CD8-positive, alpha-beta memory T cell (primary cell): ENCODE results near the gene ZNF710. TPM values are rescaled to one million over a fixed set of nuclear protein-coding genes. Genes with fewer than 3 reads are reported as not detected.
"Not testable (repeated sequence)": the region's sequence is repeated elsewhere in the genome, so short reads cannot be mapped to it uniquely, and the experiment has no call there.

ENCODE experiments used
- CTCF ChIA-PET: fragments of 350-600 bp; sonication (Branson Sonifier 250); formaldehyde crosslinking; loops from one replicate; lab custom pipeline; 2021; ENCODE audit warnings: antibody characterized with exemption; lab: Charles Lee
- POLR2A ChIA-PET: fragments of 350-600 bp; sonication (Branson Sonifier 250); formaldehyde crosslinking; loops from one replicate; lab custom pipeline; 2021; ENCODE audit warnings: antibody characterized with exemption; lab: Charles Lee
- DNase-seq, 5 donors: peaks; one replicate each; pipeline versions ENCODE4 v3.0.0 to v3.0.0-alpha.2; 2020 to 2022; ENCODE audit warnings: mixed read lengths in 1 of 5
- H3K27ac ChIP-seq: one replicate; pipeline ENCODE4 v1.7.0; 2013; ENCODE audit warnings: low read depth, mild to moderate bottlenecking, low read length, moderate library complexity
- H3K27me3 ChIP-seq: 2 replicates; pipeline ENCODE4 v1.7.0; 2013; ENCODE audit warnings: low read length, mild to moderate bottlenecking; ENCODE audit not compliant: insufficient read depth, poor library complexity, severe bottlenecking
- H3K36me3 ChIP-seq: 2 replicates; pipeline ENCODE4 v1.7.0; 2013; ENCODE audit warnings: mild to moderate bottlenecking, low read length, moderate library complexity; ENCODE audit not compliant: insufficient read depth
- H3K4me1 ChIP-seq: 2 replicates; pipeline ENCODE4 v1.7.0; 2013; ENCODE audit warnings: mild to moderate bottlenecking, low read length, moderate library complexity; ENCODE audit not compliant: insufficient read depth
- H3K4me3 ChIP-seq: 2 replicates; pipeline ENCODE4 v1.7.0; 2013; ENCODE audit warnings: mild to moderate bottlenecking, low read length
- H3K9me3 ChIP-seq: 2 replicates; pipeline ENCODE4 v1.7.0; 2013; ENCODE audit warnings: mild to moderate bottlenecking, low read length
- H3K27ac Mint-ChIP-seq, 8 donors: one replicate each; pipeline ENCODE4 v1.8.0; 2020 to 2021; ENCODE audit warnings: mixed read lengths in 8 of 8, mild to moderate bottlenecking in 6 of 8, inconsistent platforms in 3 of 8, moderate library complexity in 3 of 8
- H3K27me3 Mint-ChIP-seq, 2 donors: one replicate each; pipeline ENCODE4 v1.8.0; 2020 to 2021; ENCODE audit warnings: mixed read lengths in 2 of 2, mild to moderate bottlenecking in 1 of 2, moderate library complexity in 1 of 2
- H3K36me3 Mint-ChIP-seq, 3 donors: one replicate each; pipeline ENCODE4 v1.8.0; 2020 to 2021; ENCODE audit warnings: mixed read lengths in 3 of 3, inconsistent platforms in 1 of 3, mild to moderate bottlenecking in 1 of 3
- H3K4me1 Mint-ChIP-seq, 3 donors: one replicate each; pipeline ENCODE4 v1.8.0; 2020 to 2021; ENCODE audit warnings: mixed read lengths in 3 of 3, inconsistent platforms in 1 of 3, mild to moderate bottlenecking in 1 of 3
- H3K4me3 Mint-ChIP-seq, 7 donors: one replicate each; pipeline ENCODE4 v1.8.0; 2020 to 2021; ENCODE audit warnings: mixed read lengths in 7 of 7, mild to moderate bottlenecking in 6 of 7, moderate library complexity in 4 of 7, inconsistent platforms in 2 of 7
- H3K9me3 Mint-ChIP-seq, 5 donors: one replicate each; pipeline ENCODE4 v1.8.0; 2020 to 2022; ENCODE audit warnings: mixed read lengths in 5 of 5, mild to moderate bottlenecking in 3 of 5, moderate library complexity in 2 of 5, inconsistent platforms in 1 of 5
- polyA plus RNA-seq: library from polyadenylated mRNA; unstranded; fragments of 300-500 nt; fragmentation: Illumina TruSeq; gene quantifications from one replicate; pipeline ENCODE4 v1.2.3, GENCODE V29; 2021
- total RNA-seq, 2 experiments: library from RNA; stranded (reverse); gene quantifications; one replicate each; pipeline ENCODE4 v1.2.3, GENCODE V29; 2021

ZNF710 gene
- total RNA-seq: 10 to 100 TPM; 13.2 TPM
- polyA plus RNA-seq: 2.6 TPM

GRCh38 chr15:90001062-90001682, at the start of gene ZNF710:
TSS of gene ZNF710 (plus strand) at chr15:90001324. CDS start at chr15:90067138, 65,814 bp downstream.
- CTCF ChIA-PET: interaction anchor here (1.4 to 1.5 kb wide), 2 partner anchors 13 to 15 kb away, joined by 4 read pairs; no protein-coding TSS in a partner anchor

GRCh38 chr15:89954541-89954940, 46.6 kb upstream of the ZNF710 start:
- Mint-ChIP-seq H3K27ac (no peak overlapping the region), H3K9me3 (no peaks in the 10 kb centered on the region), H3K4me1 (no peaks in the 10 kb centered on the region), H3K36me3 (no peaks in the 10 kb centered on the region), H3K4me3 (no peak overlapping the region), H3K27me3 (peaks cover 0 to 6% of the 10 kb centered on the region in 2 donors)
- Histone ChIP-seq H3K9me3 (no peaks in the 10 kb centered on the region), H3K4me1 (no peaks in the 10 kb centered on the region), H3K27ac (no peak overlapping the region), H3K4me3 (no peak overlapping the region), H3K36me3 (no peaks in the 10 kb centered on the region), H3K27me3 (no peaks in the 10 kb centered on the region)
- no peak for DNase-seq
- ChIA-PET CTCF (no interaction called here), POLR2A (no interaction called here)

More at GRCh38 chr15:90001062-90001682, at the start of gene ZNF710:
- H3K4me1 ChIP-seq: peaks cover 40% of the 10 kb centered on the region
- Mint-ChIP-seq H3K36me3 (peaks cover 0 to 11% (median 2%) of the 10 kb centered on the region in 3 donors), H3K27me3 (peaks cover 0 to 4% of the 10 kb centered on the region in 2 donors), H3K9me3 (peaks cover 0 to 2% (median 0%) of the 10 kb centered on the region in 5 donors), H3K4me1 (peaks cover 35 to 54% (median 49%) of the 10 kb centered on the region in 3 donors), H3K4me3 (peak within 1 kb of the TSS; percentile 95 to 99 (median 98)), H3K27ac (peak within 1 kb of the TSS; percentile 90 to 98 (median 96))
- no peaks in the 10 kb centered on the region for H3K36me3 ChIP-seq
- peak within 1 kb of the TSS; percentile 26 for H3K27ac ChIP-seq
- POLR2A ChIA-PET: interaction anchor here (1.0 to 1.1 kb wide), 2 partner anchors 45 to 931 kb away, joined by 3 to 5 read pairs; partner anchors contain the start of gene HDDC3
- no peaks in the 10 kb centered on the region for H3K27me3 ChIP-seq
- peak in 4 of 5 donors; percentile 13 to 57 (median 42) for DNase-seq
- H3K9me3 ChIP-seq: no peaks in the 10 kb centered on the region
- peak within 1 kb of the TSS; percentile 59 for H3K4me3 ChIP-seq

- H3K27ac Mint-ChIP-seq, H3K9me3 Mint-ChIP-seq, DNase-seq, H3K36me3 ChIP-seq, H3K27me3 ChIP-seq, H3K4me1 ChIP-seq, H3K9me3 ChIP-seq, H3K4me3 ChIP-seq, H3K27me3 Mint-ChIP-seq, H3K27ac ChIP-seq, H3K36me3 Mint-ChIP-seq, H3K4me1 Mint-ChIP-seq, POLR2A ChIA-PET, H3K4me3 Mint-ChIP-seq, CTCF ChIA-PET: not testable (repeated sequence)
Measured at GRCh38 chr15:89955449-89955998, 45.6 kb upstream of the ZNF710 start.

GRCh38 chr15:89958107-89958805, 42.9 kb upstream of the ZNF710 start:
- no peaks in the 10 kb centered on the region for H3K4me1 Mint-ChIP-seq

GRCh38 chr15:89963301-89964231, 37.6 kb upstream of the ZNF710 start:
- Mint-ChIP-seq H3K4me3 (no peak overlapping the region), H3K9me3 (no peaks in the 10 kb centered on the region), H3K36me3 (no peaks in the 10 kb centered on the region), H3K27me3 (peaks cover 0 to 3% of the 10 kb centered on the region in 2 donors), H3K4me1 (no peaks in the 10 kb centered on the region), H3K27ac (no peak overlapping the region)
- ChIA-PET CTCF (no interaction called here), POLR2A (no interaction called here)
- Histone ChIP-seq H3K27me3 (no peaks in the 10 kb centered on the region), H3K4me3 (no peak overlapping the region), H3K36me3 (no peaks in the 10 kb centered on the region), H3K27ac (no peak overlapping the region), H3K4me1 (no peaks in the 10 kb centered on the region), H3K9me3 (no peaks in the 10 kb centered on the region)
- DNase-seq: no peak

More at GRCh38 chr15:89958107-89958805, 42.9 kb upstream of the ZNF710 start:
- POLR2A ChIA-PET: no interaction called here
- no peak for DNase-seq
- Histone ChIP-seq H3K36me3 (no peaks in the 10 kb centered on the region), H3K4me3 (no peak overlapping the region), H3K27me3 (no peaks in the 10 kb centered on the region), H3K9me3 (no peaks in the 10 kb centered on the region), H3K27ac (no peak overlapping the region), H3K4me1 (no peaks in the 10 kb centered on the region)
- peaks cover 0 to 2% of the 10 kb centered on the region in 2 donors for H3K27me3 Mint-ChIP-seq
- peak overlapping the region in 1 of 8 donors; percentile 79 for H3K27ac Mint-ChIP-seq
- H3K36me3 Mint-ChIP-seq: no peaks in the 10 kb centered on the region
- H3K4me3 Mint-ChIP-seq: no peak overlapping the region
- no peaks in the 10 kb centered on the region for H3K9me3 Mint-ChIP-seq
- CTCF ChIA-PET: no interaction called here

- DNase-seq: no peak
- no peaks in the 10 kb centered on the region for H3K27me3 ChIP-seq
- H3K9me3 ChIP-seq: no peaks in the 10 kb centered on the region
- Mint-ChIP-seq H3K4me3 (no peak overlapping the region), H3K27ac (no peak overlapping the region), H3K36me3 (no peaks in the 10 kb centered on the region), H3K9me3 (no peaks in the 10 kb centered on the region), H3K27me3 (peaks cover 0 to 3% of the 10 kb centered on the region in 2 donors), H3K4me1 (no peaks in the 10 kb centered on the region)
- no peaks in the 10 kb centered on the region for H3K4me1 ChIP-seq
- no peaks in the 10 kb centered on the region for H3K36me3 ChIP-seq
- H3K27ac ChIP-seq: no peak overlapping the region
- CTCF ChIA-PET: no interaction called here
- no peak overlapping the region for H3K4me3 ChIP-seq
- POLR2A ChIA-PET: no interaction called here
Measured at GRCh38 chr15:89964232-89964954, 36.7 kb upstream of the ZNF710 start.

- DNase-seq: no peak
- CTCF ChIA-PET: no interaction called here
Measured at GRCh38 chr15:89967881-89968280, 33.2 kb upstream of the ZNF710 start.

More at GRCh38 chr15:89967881-89968280, 33.2 kb upstream of the ZNF710 start:
- H3K4me1 Mint-ChIP-seq: no peaks in the 10 kb centered on the region
- H3K4me3 ChIP-seq: no peak overlapping the region
- POLR2A ChIA-PET: no interaction called here
- H3K36me3 ChIP-seq: no peaks in the 10 kb centered on the region
- H3K27ac ChIP-seq: no peak overlapping the region
- H3K4me1 ChIP-seq: no peaks in the 10 kb centered on the region
- no peak overlapping the region for H3K27ac Mint-ChIP-seq
- no peaks in the 10 kb centered on the region for H3K36me3 Mint-ChIP-seq
- H3K9me3 ChIP-seq: no peaks in the 10 kb centered on the region
- H3K27me3 ChIP-seq: no peaks in the 10 kb centered on the region
- H3K9me3 Mint-ChIP-seq: no peaks in the 10 kb centered on the region
- peaks cover 0 to 3% of the 10 kb centered on the region in 2 donors for H3K27me3 Mint-ChIP-seq
- H3K4me3 Mint-ChIP-seq: no peak overlapping the region
